GM23248 (cell line): ENCODE results near the gene CARMIL1. TPM values are rescaled to one million over a fixed set of nuclear protein-coding genes. Genes with fewer than 3 reads are reported as not detected.
A peak's percentile ranks its signal among the peaks of the same experiment; 100 is the strongest.

Source experiments
- DNase-seq: peaks from one replicate; pipeline ENCODE4 v3.0.0-alpha.2; 2015
- H2AFZ ChIP-seq: fragments of 200-600 bp; sonication (generic); 2 replicates; pipeline ENCODE4 v1.6.1; 2016; ENCODE audit warnings: antibody characterized with exemption
- H3F3A ChIP-seq: fragments of 200-600 bp; sonication (generic); 2 replicates; pipeline ENCODE4 v1.6.1; 2016; ENCODE audit warnings: mild to moderate bottlenecking, antibody characterized with exemption, mixed run types; ENCODE audit not compliant: insufficient read depth
- H3K27ac ChIP-seq: fragments of 200-600 bp; sonication (generic); 2 replicates; pipeline ENCODE4 v1.5.1; 2016; ENCODE audit warnings: mild to moderate bottlenecking
- H3K27me3 ChIP-seq: fragments of 200-600 bp; sonication (generic); replicated peaks from 2 replicates; pipeline ENCODE4 v1.6.1; 2016; ENCODE audit warnings: mild to moderate bottlenecking; ENCODE audit not compliant: insufficient read depth
- H3K36me3 ChIP-seq: fragments of 200-600 bp; sonication (generic); 2 replicates; pipeline ENCODE4 v1.6.1; 2016; ENCODE audit warnings: low read depth, mild to moderate bottlenecking
- H3K4me1 ChIP-seq: fragments of 200-600 bp; sonication (generic); 2 replicates; pipeline ENCODE4 v1.6.1; 2016; ENCODE audit warnings: mild to moderate bottlenecking; ENCODE audit not compliant: insufficient read depth
- H3K4me2 ChIP-seq: fragments of 200-600 bp; sonication (generic); one replicate; pipeline ENCODE4 v1.6.1; 2016; ENCODE audit warnings: mild to moderate bottlenecking; ENCODE audit not compliant: unreplicated experiment
- H3K4me3 ChIP-seq: fragments of 200-600 bp; sonication (generic); 2 replicates; pipeline ENCODE4 v1.5.1; 2016; ENCODE audit warnings: mild to moderate bottlenecking
- H3K79me2 ChIP-seq: fragments of 200-600 bp; sonication (generic); 2 replicates; pipeline ENCODE4 v1.6.1; 2016; ENCODE audit warnings: mild to moderate bottlenecking; ENCODE audit not compliant: insufficient read depth
- H3K9ac ChIP-seq: fragments of 200-600 bp; sonication (generic); 2 replicates; pipeline ENCODE4 v1.6.1; 2016; ENCODE audit warnings: mild to moderate bottlenecking
- H3K9me2 ChIP-seq: fragments of 200-600 bp; sonication (generic); 2 replicates; pipeline ENCODE4 v1.6.1; 2016; ENCODE audit warnings: mixed run types, mild to moderate bottlenecking, moderate library complexity; ENCODE audit not compliant: insufficient read depth
- H3K9me3 ChIP-seq: fragments of 200-600 bp; sonication (generic); one replicate; pipeline ENCODE4 v1.6.1; 2017; ENCODE audit warnings: low read depth
- H4K20me1 ChIP-seq: fragments of 200-600 bp; sonication (generic); 2 replicates; pipeline ENCODE4 v1.6.0; 2016; ENCODE audit not compliant: insufficient read depth
- EZH2 ChIP-seq: fragments of 200-600 bp; sonication (generic); IDR thresholded peaks from 2 replicates; pipeline ENCODE4 v1.6.1; 2018; ENCODE audit warnings: antibody characterized with exemption, mild to moderate bottlenecking; ENCODE audit not compliant: insufficient read depth, poor library complexity, severe bottlenecking
- EZH2phosphoT487 ChIP-seq: fragments of 200-600 bp; sonication (generic); IDR thresholded peaks from 2 replicates; pipeline ENCODE4 v1.6.1; 2018; ENCODE audit warnings: antibody characterized with exemption, moderate library complexity, mild to moderate bottlenecking, low read depth; ENCODE audit not compliant: insufficient read depth
- WGBS, 2 experiments: methylation state at CpG; one replicate each; pipeline ENCODE4 v1.1.6; 2015 to 2017; ENCODE audit warnings: low lambda C conversion rate in 2 of 2, low coverage in 1 of 2; ENCODE audit errors: missing lambda C conversion rate in 2 of 2; 5-methylcytosine and 5-hydroxymethylcytosine counted together
- in situ Hi-C: fragments of 300-500 bp; cut with MboI; formaldehyde crosslinking; loops from 2 replicates; pipeline ENCODE4 v1.15.0; 2020
- polyA plus RNA-seq: library from polyadenylated mRNA; unstranded; fragments of >200 nt; fragmentation: Nextera tagmentation; extraction: Ambion mirVana; gene quantifications from 2 replicates; pipeline ENCODE4 v1.2.1, GENCODE V29; 2016
- total RNA-seq: library from RNA; depleted of rRNA; stranded (reverse); fragments of >200 nt; shearing (Covaris generic); gene quantifications from 2 replicates; pipeline ENCODE4 v1.2.3, GENCODE V29; 2014

Gene CARMIL1
- total and polyA plus RNA-seq, 2 experiments from 2014 or later = 10.9 to 11.0 TPM

DNA sequence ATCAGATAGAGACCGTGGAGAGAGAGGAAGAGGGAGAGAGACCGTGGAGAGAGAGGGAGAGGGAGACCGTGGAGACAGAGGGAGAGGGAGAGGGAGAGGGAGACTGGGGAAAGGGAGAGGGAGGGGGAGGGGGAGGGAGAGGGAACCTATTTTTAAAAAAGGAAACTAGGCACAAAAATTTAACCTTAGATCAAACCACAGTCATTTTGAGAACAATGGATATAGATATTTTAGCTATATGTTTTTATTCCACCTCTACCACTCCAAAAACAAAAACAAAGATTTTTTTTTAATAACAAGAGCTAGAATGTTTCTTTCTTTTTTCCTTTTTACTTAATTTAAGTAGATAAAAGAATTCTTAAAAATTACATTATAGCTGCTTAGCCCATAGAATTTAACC lies 307.8 kb downstream of the CARMIL1 start:
- no peak for DNase-seq
- no peaks in the 10 kb centered on the region for H3K4me1 ChIP-seq
- H3K4me3 ChIP-seq = no peak overlapping the region
- no peak overlapping the region for H2AFZ ChIP-seq
- H3K9me3 ChIP-seq = no peaks in the 10 kb centered on the region
- H3F3A ChIP-seq = no peaks in the 10 kb centered on the region
- no peaks in the 10 kb centered on the region for H3K79me2 ChIP-seq
- in situ Hi-C loops = no loop called here
- H3K27me3 ChIP-seq = no peaks in the 10 kb centered on the region
- WGBS, 2 experiments = 73 to 93% methylated on average over 2 to 3 of the region's 3 CpGs
- no peaks in the 10 kb centered on the region for H3K36me3 ChIP-seq
- H3K4me2 ChIP-seq = no peak overlapping the region
- TF ChIP-seq EZH2phosphoT487 (no peak), EZH2 (no peak)
- no peaks in the 10 kb centered on the region for H4K20me1 ChIP-seq
- no peaks in the 10 kb centered on the region; the same call in 1 of the 2 replicates for H3K9me2 ChIP-seq
- no peak overlapping the region for H3K27ac ChIP-seq
- no peak overlapping the region for H3K9ac ChIP-seq

DNA sequence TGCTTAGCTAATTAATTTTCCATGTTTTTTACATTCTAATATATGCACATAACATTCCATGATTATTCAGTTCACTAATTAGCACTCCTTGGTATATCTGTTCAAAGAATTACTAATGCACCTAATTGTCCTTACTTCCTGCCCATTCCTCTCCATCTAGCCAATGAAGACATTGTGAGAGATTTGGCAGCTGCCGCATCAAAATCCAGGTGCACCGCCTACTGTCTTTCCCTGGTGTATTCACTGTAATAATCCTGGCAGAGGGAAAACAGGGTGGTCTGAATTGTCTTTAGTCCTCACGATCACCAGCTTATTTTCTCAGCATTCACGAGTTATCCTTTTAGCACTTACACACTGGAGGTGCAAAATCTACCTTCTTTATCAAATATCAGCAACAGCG lies 311.8 kb downstream of the CARMIL1 start:
- Histone ChIP-seq H3K9me3 (no peaks in the 10 kb centered on the region), H3K4me3 (no peak overlapping the region), H3K9me2 (no peaks in the 10 kb centered on the region), H3K27ac (no peak overlapping the region), H2AFZ (no peak overlapping the region), H3K27me3 (no peaks in the 10 kb centered on the region), H3K4me2 (no peak overlapping the region), H3F3A (no peaks in the 10 kb centered on the region), H3K79me2 (no peaks in the 10 kb centered on the region), H3K36me3 (no peaks in the 10 kb centered on the region), H3K9ac (no peak overlapping the region), H3K4me1 (no peaks in the 10 kb centered on the region), H4K20me1 (no peaks in the 10 kb centered on the region)
- in situ Hi-C loops = no loop called here
- 94 to 98% methylated on average over 5 of the region's 5 CpGs for WGBS, 2 experiments
- TF ChIP-seq EZH2 (no peak), EZH2phosphoT487 (no peak)
- no peak for DNase-seq

DNA sequence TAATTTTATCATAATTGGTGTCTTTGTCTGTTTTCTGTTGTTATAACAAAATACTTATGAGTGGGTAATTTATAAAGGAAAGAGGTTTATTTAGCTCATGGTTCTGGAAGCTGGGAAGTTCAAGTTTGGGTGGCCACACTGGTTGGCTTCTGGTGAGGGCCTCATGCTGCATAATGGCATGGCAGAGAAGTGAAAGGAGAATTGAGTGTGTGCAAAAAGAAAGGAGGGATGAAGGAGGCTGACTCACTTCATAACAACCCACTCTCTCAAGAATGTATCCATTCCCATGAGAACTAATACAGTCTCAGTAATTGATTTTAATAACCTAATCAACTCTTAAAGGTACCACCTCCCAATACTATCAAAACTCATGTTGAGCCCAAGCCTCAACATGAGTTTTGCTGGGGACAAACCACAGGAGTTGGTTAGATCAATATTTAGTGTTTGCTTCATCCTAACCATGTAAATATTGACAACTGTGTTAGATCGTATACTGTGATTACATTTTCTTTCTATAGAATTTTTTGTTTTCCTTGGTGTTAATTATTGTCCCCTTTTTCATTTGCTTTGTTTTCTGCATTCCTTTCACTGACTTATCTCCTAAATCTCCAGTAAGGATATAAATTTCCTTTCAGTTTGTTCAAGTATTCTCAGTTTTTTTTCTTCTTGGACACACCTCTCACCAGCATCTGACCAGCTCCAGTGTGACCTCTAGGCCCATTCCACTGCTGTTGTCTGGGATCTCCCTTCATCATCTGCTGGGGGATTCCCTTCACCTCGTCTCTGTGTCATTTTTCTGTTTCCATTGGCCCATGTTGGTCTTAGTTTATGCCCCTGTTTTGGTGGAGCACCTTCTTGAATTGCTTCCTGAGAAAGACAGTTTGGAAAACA lies 318.0 kb downstream of the CARMIL1 start:
- WGBS, 2 experiments = 65 to 74% methylated on average over 2 of the region's 2 CpGs
- peak; percentile 7 for DNase-seq
- H2AFZ ChIP-seq = no peak overlapping the region

DNA sequence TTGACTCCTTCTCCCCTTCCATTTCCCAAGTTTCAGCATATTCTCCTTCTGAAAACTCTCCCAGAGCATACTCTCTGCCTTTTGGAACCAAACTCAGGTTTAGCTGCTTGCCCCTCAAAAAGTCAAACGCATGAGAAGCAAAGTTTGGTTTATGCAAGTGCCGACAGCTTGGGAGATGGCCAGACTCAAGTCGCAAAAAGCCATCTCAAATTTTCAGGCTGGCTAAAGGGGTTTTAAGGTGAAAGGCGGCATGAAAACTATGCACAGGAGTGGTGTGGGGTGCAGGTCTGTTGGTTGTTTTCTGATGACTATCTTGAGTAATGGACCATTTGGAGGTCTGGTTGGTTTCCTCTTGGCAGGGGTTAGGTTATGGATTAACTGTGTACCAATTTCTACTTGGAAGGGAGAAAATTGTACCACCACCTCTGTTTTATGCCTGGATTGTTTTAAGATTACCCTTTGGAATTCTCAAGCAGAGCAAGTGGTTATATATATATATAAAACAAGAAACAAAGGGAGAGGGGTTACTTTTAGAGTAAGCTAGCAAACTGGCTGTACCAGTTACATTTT lies 320.4 kb downstream of the CARMIL1 start:
- no peak for DNase-seq
- Histone ChIP-seq H3K4me1 (no peaks in the 10 kb centered on the region), H3K9me3 (no peaks in the 10 kb centered on the region), H4K20me1 (no peaks in the 10 kb centered on the region), H3K79me2 (no peaks in the 10 kb centered on the region), H3K27ac (no peak overlapping the region), H3K27me3 (no peaks in the 10 kb centered on the region), H2AFZ (no peak overlapping the region), H3K36me3 (no peaks in the 10 kb centered on the region), H3K9ac (no peak overlapping the region), H3K4me2 (no peak overlapping the region), H3K9me2 (no peaks in the 10 kb centered on the region), H3K4me3 (no peak overlapping the region), H3F3A (no peaks in the 10 kb centered on the region)
- TF ChIP-seq EZH2phosphoT487 (no peak), EZH2 (no peak)
- in situ Hi-C loops = loop anchor here (25.0 kb wide), 1 partner anchor 737 kb away; no protein-coding TSS in a partner anchor
- 86 to 88% methylated on average over 4 of the region's 4 CpGs for WGBS, 2 experiments

More for the DNA sequence above, 318.0 kb downstream of the CARMIL1 start:
- Histone ChIP-seq H3K36me3 (no peaks in the 10 kb centered on the region), H3K4me1 (no peaks in the 10 kb centered on the region), H3K9me3 (no peaks in the 10 kb centered on the region), H3K27me3 (no peaks in the 10 kb centered on the region), H3K9ac (no peak overlapping the region), H3K27ac (no peak overlapping the region), H3F3A (no peaks in the 10 kb centered on the region), H3K4me2 (no peak overlapping the region), H4K20me1 (no peaks in the 10 kb centered on the region), H3K9me2 (no peaks in the 10 kb centered on the region), H3K79me2 (no peaks in the 10 kb centered on the region), H3K4me3 (no peak overlapping the region)
- in situ Hi-C loops = no loop called here
- TF ChIP-seq EZH2phosphoT487 = no peak
- TF ChIP-seq EZH2 = no peak
